Stimulated activated CD4-positive, alpha-beta T cell treated with anti-CD3 and anti-CD28 coated beads, TNF-alpha, amount 100 ng/mL, for 4 hours (primary cell): ENCODE results near the gene OR52H1.

Source experiments
- DNase-seq, 3 experiments: peaks; one replicate each; pipeline ENCODE4 v3.0.0-alpha.2; 2020; ENCODE audit warnings: low read depth in 3 of 3

The OR52H1 gene

DNA sequence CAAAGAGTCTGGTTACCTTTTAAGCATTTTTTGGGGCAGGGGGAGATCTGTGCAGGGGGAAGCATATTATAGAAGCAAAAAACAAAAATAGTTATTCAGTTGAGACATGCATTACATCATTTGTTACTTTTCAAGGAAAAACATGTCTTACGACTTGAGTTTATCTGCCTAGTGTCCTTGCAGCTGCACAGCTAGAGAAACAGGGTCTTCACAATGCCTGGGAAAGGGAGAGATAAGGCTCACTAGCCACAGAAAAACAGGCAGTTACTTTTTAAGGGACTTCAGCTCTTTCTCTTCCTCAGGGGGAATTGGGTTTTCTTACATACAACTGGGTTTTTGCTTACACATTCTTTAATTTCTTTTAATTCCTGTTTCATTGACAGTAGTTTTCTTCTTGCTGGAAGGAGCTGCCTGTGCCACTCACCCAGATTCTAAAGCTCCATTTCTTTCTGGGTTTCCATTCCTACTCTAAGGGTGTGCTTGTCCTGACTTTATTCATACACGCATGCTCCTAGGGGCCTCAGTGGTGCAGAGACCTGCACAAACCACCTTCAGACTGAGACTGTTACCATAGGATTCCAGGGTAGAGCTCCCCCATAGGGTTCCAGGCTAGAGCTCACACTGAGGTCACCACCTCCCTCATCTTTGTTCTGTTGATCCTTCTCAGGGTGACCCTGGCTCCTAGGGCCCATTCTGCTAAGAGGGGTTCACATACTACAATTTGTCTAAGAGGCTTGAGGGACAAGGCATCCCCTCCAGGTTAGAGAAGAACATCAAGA lies 17.1 kb downstream of the OR52H1 start:
- no peak for DNase-seq

DNA sequence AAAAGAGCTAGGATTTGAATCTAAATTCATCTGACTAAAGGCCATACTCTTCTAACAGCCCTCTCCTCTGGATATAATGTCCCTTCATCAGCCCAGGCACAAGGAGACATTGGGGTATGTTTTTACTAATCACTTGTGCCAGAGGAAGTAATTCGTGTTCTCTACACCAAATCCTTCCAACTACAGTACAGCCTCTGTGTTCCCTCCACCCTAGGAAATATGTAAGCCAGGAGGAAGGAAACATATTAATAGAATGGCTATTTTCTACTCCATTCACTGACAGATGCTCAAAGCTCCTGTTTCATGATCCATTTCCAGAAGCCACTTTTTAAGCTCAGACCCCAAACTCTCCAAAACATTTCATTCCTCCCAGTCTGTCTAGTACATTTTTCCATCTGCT lies 19.8 kb downstream of the OR52H1 start:
- no peak for DNase-seq

- DNase-seq: no peak
Measured at GRCh38 chr11:5527716-5528115, 20.6 kb downstream of the OR52H1 start.

DNA sequence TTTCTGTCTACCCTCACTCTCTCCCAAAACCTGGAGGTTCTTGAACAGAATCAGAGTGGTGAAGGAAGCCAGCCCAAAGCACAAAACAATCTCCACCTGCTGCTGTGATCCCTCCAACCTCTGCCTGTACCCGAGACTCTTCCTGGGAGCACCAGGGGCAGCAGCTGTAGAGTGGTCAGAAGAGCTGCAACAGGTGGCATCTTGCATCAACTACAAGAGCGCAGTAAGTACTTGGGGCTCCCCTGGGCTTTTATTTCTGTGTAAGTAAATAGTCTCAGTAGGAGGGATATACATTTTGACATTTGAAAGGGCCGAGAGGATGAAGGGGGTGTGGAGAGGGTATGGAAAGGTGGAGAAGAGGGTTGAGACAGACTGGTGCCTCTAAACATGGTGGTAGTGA lies 23.6 kb downstream of the OR52H1 start:
- no peak for DNase-seq

GRCh38 chr11:5522308-5522707 lies 26.0 kb downstream of the OR52H1 start:
- no peak for DNase-seq

- no peak for DNase-seq
Measured at GRCh38 chr11:5521540-5521939, 26.8 kb downstream of the OR52H1 start.

- DNase-seq: no peak
Measured at GRCh38 chr11:5516599-5516998, 31.7 kb downstream of the OR52H1 start, which contains the start of gene UBQLNL. UBQLNL (minus strand) TSS chr11:5516699; CDS start chr11:5516441, 258 bp downstream.

- DNase-seq: no peak
Measured at GRCh38 chr11:5514841-5515240, 33.5 kb downstream of the OR52H1 start.

DNA sequence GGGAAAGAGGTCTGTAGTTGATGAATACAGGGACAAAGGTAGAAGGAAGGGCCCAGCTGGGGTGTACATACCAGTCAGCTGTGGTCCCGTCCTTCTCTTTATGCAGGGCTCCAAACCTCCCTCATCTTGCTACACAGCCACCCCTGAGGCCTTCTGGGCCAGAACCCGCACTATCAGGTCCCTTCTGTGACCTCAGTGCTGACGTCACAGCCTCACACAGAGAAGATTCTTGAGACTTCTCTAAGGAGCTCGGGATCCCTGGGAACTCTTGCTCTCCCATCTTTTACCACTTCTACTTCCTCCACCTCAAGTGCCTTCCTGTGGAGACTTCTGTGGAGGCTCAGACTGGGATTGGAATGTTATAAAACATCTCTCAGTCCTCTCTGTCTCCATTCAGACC lies 38.5 kb downstream of the OR52H1 start, which contains the start of gene UBQLN3:
Gene UBQLN3, minus strand, starts transcription at position 155 of the 400 bp plus-strand sequence. CDS start 399 bp downstream, outside the sequence.
- no peak for DNase-seq

- DNase-seq: no peak
Measured at GRCh38 chr11:5508605-5509004, 39.7 kb downstream of the OR52H1 start.

GRCh38 chr11:5507933-5508305 lies 40.4 kb downstream of the OR52H1 start:
- no peak for DNase-seq

DNA sequence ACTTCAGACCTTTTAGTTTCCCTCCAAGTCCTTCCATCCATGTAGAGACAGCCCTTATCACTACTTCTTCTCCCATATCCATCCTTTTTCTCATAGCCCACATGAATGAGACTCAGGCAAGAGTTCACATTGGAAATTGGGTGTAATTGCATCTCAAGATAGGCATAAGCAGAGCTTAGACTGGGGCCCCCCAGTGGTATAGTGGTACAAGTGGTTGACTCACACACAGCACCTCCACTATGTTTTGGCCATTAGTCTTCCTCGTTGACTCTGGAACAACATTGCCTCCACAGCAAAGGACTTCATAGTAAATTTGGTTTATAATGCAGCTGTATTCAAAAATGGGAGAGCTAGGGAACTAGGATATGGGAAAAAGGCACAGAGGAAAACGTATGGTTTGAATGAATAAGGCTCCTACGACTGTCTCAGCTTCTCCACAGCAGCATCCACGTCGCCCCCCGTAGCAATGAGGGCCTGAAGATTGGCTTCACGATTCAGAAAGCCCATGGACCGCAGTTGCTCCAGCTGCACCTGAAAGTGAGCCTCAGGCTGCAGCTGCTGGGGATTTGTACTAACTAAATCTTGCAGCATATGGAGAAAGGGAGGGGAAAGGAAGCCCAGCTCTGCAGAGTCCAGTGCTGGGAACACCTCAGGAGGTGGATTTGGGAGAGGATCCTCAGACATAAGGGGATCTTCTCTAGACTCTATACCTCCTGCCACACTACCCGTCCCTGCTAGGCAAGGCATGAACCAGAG lies 41.0 kb downstream of the OR52H1 start:
- DNase-seq: no peak

GRCh38 chr11:5505363-5506048 lies 42.8 kb downstream of the OR52H1 start:
- DNase-seq: no peak

GRCh38 chr11:5504403-5504921 lies 43.9 kb downstream of the OR52H1 start:
- no peak for DNase-seq

GRCh38 chr11:5500393-5500801 lies 47.9 kb downstream of the OR52H1 start:
- DNase-seq: no peak

DNA sequence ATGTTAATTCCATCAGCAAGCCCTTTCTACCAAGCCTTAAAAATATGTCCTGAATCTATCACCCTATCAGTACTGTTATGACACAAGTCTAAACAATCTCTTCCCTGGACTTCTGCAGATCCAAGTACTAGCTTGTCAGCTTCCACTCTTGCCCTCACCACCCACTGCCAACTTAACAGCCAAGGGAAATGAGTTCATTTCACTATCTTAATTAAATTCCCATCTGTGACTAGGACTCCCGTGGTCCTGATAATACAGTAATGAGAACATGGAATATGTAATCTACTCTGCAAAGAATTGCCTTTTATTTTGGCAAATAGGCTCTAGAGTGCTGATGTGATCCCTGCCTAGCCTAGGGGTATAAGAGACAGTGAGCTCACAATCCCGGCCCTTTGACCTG lies 48.7 kb downstream of the OR52H1 start:
- DNase-seq: no peak
